Fibroblast of mammary gland (primary cell): ENCODE results near the gene CYP1A1.

Experiments
- DNase-seq: peaks from one replicate; pipeline ENCODE4 v3.0.0-alpha.2; 2010; ENCODE audit warnings: low read depth
- H3K4me3 ChIP-seq: 2 replicates; pipeline ENCODE4 v1.5.1; 2011; ENCODE audit warnings: low read depth, mild to moderate bottlenecking, low read length, moderate library complexity; ENCODE audit not compliant: control insufficient read depth
- CTCF ChIP-seq: conservative IDR thresholded peaks from 2 replicates; pipeline ENCODE4 v1.5.1; 2011; ENCODE audit warnings: low read depth, low read length, inconsistent platforms; ENCODE audit not compliant: control insufficient read depth, insufficient read depth

Gene CYP1A1

DNA sequence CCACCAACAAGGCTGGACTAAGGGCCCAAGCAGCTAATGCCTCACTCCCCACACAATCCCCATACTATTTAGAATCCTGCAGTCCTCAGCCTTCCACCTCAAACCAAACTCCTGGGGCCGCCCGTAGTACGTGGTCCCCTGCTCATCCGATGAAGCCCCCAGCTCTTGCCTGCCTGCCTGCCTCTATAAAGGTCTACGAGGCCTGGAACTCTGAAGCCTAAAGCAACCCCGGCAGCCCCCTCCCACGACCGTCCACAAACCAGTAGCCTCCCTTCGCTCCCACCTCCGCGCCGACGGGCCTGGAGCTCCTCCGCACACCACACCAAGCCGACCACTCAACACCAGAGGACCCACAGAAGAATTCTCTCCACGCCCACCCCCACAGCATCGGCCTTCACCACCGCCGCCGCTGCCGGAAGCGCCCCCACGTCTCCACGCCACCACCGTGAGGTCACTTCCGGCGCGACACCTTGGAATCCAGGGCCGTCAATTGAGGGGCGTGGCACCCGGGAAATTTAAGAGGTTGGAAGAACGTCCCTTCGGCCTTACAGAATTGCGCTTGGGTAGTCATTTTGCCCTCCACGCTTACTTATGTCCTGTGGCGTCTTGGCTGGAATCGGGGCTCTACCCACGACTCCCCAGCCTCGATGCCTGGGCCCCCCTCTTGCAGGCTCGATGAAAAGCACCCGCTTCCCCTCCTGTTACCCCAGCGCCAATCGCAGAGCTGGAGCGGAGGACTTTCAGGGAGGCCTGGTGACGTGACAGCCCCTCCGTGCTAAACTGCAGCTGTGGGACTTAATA, 29.5 kb downstream of the CYP1A1 start, which contains the start of gene EDC3:
EDC3 (minus strand) TSS at position 428 of the 801 bp plus-strand sequence. CDS start 20,900 bp downstream, outside the sequence.
- no peak for TF ChIP-seq CTCF
- peak; percentile 77 for DNase-seq
- peak within 1 kb of the TSS; percentile 91 for H3K4me3 ChIP-seq

DNA sequence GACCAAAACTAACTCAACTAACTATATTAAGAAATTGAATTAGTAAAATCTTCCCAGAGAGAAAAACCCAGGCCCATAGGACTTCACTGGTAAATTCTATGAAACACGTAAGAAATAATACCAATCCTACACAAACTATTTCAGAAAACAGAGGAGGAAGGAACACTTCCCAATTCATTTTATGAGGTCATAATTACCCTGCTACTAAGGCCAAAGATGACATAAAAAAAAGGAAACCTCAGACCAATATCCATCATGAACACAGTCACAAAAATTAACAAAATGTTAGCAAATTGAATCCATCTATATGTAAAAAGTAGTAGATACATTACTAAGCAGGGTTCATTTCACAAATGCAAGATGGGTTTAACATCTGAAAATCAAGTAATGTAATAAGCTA, 33.0 kb downstream of the CYP1A1 start:
- no peak overlapping the region for H3K4me3 ChIP-seq
- no peak for TF ChIP-seq CTCF
- no peak for DNase-seq

- TF ChIP-seq CTCF, result no peak
- DNase-seq, result no peak
- no peak overlapping the region for H3K4me3 ChIP-seq
These were observed 41.6 kb downstream of the CYP1A1 start for GRCh38 chr15:74683758-74684157.

- TF ChIP-seq CTCF, result no peak
- DNase-seq, result no peak
These were observed 42.4 kb downstream of the CYP1A1 start for GRCh38 chr15:74682954-74683353.

GRCh38 chr15:74680456-74680855, 44.9 kb downstream of the CYP1A1 start:
- DNase-seq, result no peak
- no peak for TF ChIP-seq CTCF
- H3K4me3 ChIP-seq, result no peak overlapping the region

More at GRCh38 chr15:74682954-74683353, 42.4 kb downstream of the CYP1A1 start:
- no peak overlapping the region for H3K4me3 ChIP-seq

DNA sequence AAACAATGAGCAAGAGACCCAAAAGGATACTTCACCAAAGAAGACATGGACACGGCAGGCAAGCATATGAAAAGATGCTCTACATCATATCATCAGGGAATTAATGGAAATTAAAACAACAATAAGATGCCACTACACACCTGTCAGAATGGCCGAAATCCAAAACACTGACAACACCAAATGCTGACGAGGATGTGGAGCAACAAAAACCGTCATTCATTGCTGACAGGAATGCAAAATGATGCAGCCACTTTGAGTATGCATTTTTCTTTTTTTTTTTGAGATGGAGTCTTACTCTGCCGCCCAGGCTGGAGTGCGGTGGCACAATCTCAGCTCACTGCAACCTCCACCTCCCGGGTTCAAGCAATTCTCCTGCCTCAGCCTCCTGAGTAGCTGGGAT, 48.5 kb downstream of the CYP1A1 start:
- TF ChIP-seq CTCF, result no peak
- no peak for DNase-seq
- H3K4me3 ChIP-seq, result no peak overlapping the region
